Testis (tissue), 3 donors: ENCODE measurements around the gene DEXI. TPM values are rescaled to one million over a fixed set of nuclear protein-coding genes. Genes with fewer than 3 reads are reported as not detected.
"Not testable (repeated sequence)": the region's sequence is repeated elsewhere in the genome, so short reads cannot be mapped to it uniquely, and the experiment has no call there.

Experiments
- DNase-seq: peaks from one replicate; pipeline ENCODE4 v3.0.0-alpha.2; 2019
- H3K27ac ChIP-seq, 2 donors: fragments of 200-600 bp; sonication (generic); one replicate each; pipeline ENCODE4 v1.5.1; 2019
- H3K27me3 ChIP-seq: fragments of 200-600 bp; sonication (generic); one replicate; pipeline ENCODE4 v1.5.1; 2019
- H3K36me3 ChIP-seq: fragments of 200-600 bp; sonication (generic); one replicate; pipeline ENCODE4 v1.5.1; 2017; ENCODE audit warnings: low read depth; ENCODE audit errors: missing control alignments
- H3K4me1 ChIP-seq: fragments of 200-600 bp; sonication (generic); one replicate; pipeline ENCODE4 v1.5.1; 2019
- H3K4me3 ChIP-seq, 2 donors: fragments of 200-600 bp; sonication (generic); one replicate each; pipeline ENCODE4 v1.5.1; 2017 to 2019
- H3K9me3 ChIP-seq: fragments of 200-600 bp; sonication (generic); one replicate; pipeline ENCODE4 v1.5.1; 2017
- CTCF ChIP-seq, 3 experiments: fragments of 450-650 bp in 2 of 3; fragments of 200-600 bp in 1 of 3; sonication (generic) in 1 of 3; IDR thresholded peaks; one replicate each; pipeline ENCODE4 v1.5.1; 2016 to 2019; ENCODE audit warnings: antibody characterized with exemption in 3 of 3, mild to moderate bottlenecking in 2 of 3, moderate library complexity in 1 of 3
- POLR2A ChIP-seq: fragments of 450-650 bp; IDR thresholded peaks from one replicate; pipeline ENCODE4 v1.6.1; 2017; ENCODE audit warnings: antibody characterized with exemption, mild to moderate bottlenecking, moderate library complexity
- WGBS, 2 donors: methylation state at CpG; one replicate each; pipeline ENCODE4 v1.1.5; 2018; 5-methylcytosine and 5-hydroxymethylcytosine counted together
- intact Hi-C: fragments of 100-400 bp; cut with DNase I; formaldehyde crosslinking; loops from one replicate; pipeline ENCODE4 v1.15.1; 2023; ENCODE audit warnings: low total_unique reads
- polyA plus RNA-seq: library from polyadenylated mRNA; stranded (reverse); fragments of 350-450 nt; fragmentation: Illumina TruSeq; extraction: RNeasy Lipid Tissue Mini Kit (QIAGEN cat#74804); gene quantifications from one replicate; pipeline ENCODE4 v1.2.3, GENCODE V29; 2014; ENCODE audit warnings: low read depth, low replicate concordance; ENCODE audit not compliant: insufficient read depth
- total RNA-seq, 2 donors: library from RNA; depleted of rRNA; stranded (reverse); fragments of >200 nt; gene quantifications; one replicate each; pipeline ENCODE4 v1.2.3, GENCODE V29; 2016

Gene DEXI
- total and polyA plus RNA-seq, 3 donors from 2014 or later, result 30.0 to 57.4 (median 39.0) TPM

GRCh38 chr16:10931134-10931533 lies 11.1 kb downstream of the DEXI start:
- TF ChIP-seq CTCF (IDR thresholded peaks at IDR 0.05), result no peak
- TF ChIP-seq POLR2A, result no peak
- Histone ChIP-seq H3K4me1 (peaks cover 22% of the 10 kb centered on the region), H3K27me3 (no peaks in the 10 kb centered on the region), H3K27ac (no peak overlapping the region), H3K4me3 (no peak overlapping the region), H3K36me3 (no peaks in the 10 kb centered on the region), H3K9me3 (no peaks in the 10 kb centered on the region)
- DNase-seq, result no peak
- WGBS, 2 donors, result 68 to 74% methylated on average over 7 of the region's 7 CpGs
- intact Hi-C loops, result no loop called here

GRCh38 chr16:10930755-10931093 lies 11.5 kb downstream of the DEXI start:
- no peak overlapping the region for H3K4me3 ChIP-seq
- no peak overlapping the region for H3K27ac ChIP-seq
- no peaks in the 10 kb centered on the region for H3K9me3 ChIP-seq
- intact Hi-C loops, result no loop called here
- DNase-seq, result no peak
- H3K4me1 ChIP-seq, result peaks cover 18% of the 10 kb centered on the region
- 67 to 84% methylated on average over 1 to 2 of the region's 2 CpGs for WGBS, 2 donors
- TF ChIP-seq POLR2A (no peak), CTCF (IDR thresholded peaks at IDR 0.05) (no peak)
- H3K36me3 ChIP-seq, result no peaks in the 10 kb centered on the region
- H3K27me3 ChIP-seq, result no peaks in the 10 kb centered on the region

GRCh38 chr16:10929853-10930754 lies 12.2 kb downstream of the DEXI start:
- Histone ChIP-seq H3K9me3 (no peaks in the 10 kb centered on the region), H3K27ac (no peak overlapping the region), H3K4me1 (peaks cover 13% of the 10 kb centered on the region), H3K4me3 (no peak overlapping the region), H3K27me3 (no peaks in the 10 kb centered on the region), H3K36me3 (no peaks in the 10 kb centered on the region)
- intact Hi-C loops, result no loop called here
- DNase-seq, result no peak
- WGBS, 2 donors, result 77 to 79% methylated on average over 15 of the region's 15 CpGs
- no peak for TF ChIP-seq CTCF (IDR thresholded peaks at IDR 0.05)

- H3K27ac ChIP-seq, intact Hi-C loops, H3K36me3 ChIP-seq, H3K9me3 ChIP-seq, DNase-seq, H3K4me1 ChIP-seq, H3K4me3 ChIP-seq, H3K27me3 ChIP-seq: not testable (repeated sequence)
- 72 to 74% methylated on average over 8 to 12 of the region's 12 CpGs for WGBS, 2 donors
Observed at GRCh38 chr16:10929097-10929496, 13.2 kb downstream of the DEXI start.

GRCh38 chr16:10927497-10928112 lies 14.7 kb downstream of the DEXI start:
- Histone ChIP-seq H3K4me3 (no peak overlapping the region), H3K36me3 (no peaks in the 10 kb centered on the region), H3K27ac (no peak overlapping the region), H3K27me3 (no peaks in the 10 kb centered on the region), H3K4me1 (no peaks in the 10 kb centered on the region), H3K9me3 (no peaks in the 10 kb centered on the region)
- 97 to 99% methylated on average over 11 of the region's 11 CpGs for WGBS, 2 donors
- DNase-seq, result no peak
- no peak for TF ChIP-seq CTCF (IDR thresholded peaks at IDR 0.05)
- no peak for TF ChIP-seq POLR2A
- intact Hi-C loops, result no loop called here
